Suprapubic skin (tissue), 4 donors: ENCODE data around the gene ORAI1. TPM values are rescaled to one million over a fixed set of nuclear protein-coding genes. Genes with fewer than 3 reads are reported as not detected.
"Not testable (repeated sequence)": the region's sequence is repeated elsewhere in the genome, so short reads cannot be mapped to it uniquely, and the experiment has no call there.

Experiments
- DNase-seq, 2 donors: peaks; one replicate each; pipeline ENCODE4 v3.0.0-alpha.2; 2019; ENCODE audit warnings: low spot score in 2 of 2
- H3K27ac ChIP-seq: fragments of 200-600 bp; sonication (generic); one replicate; pipeline ENCODE4 v1.5.1; 2019
- H3K27me3 ChIP-seq: fragments of 200-600 bp; sonication (generic); one replicate; pipeline ENCODE4 v1.5.1; 2019
- H3K36me3 ChIP-seq: fragments of 200-600 bp; sonication (generic); one replicate; pipeline ENCODE4 v1.5.1; 2019
- H3K4me1 ChIP-seq: fragments of 200-600 bp; sonication (generic); one replicate; pipeline ENCODE4 v1.5.1; 2019
- H3K4me3 ChIP-seq: fragments of 200-600 bp; sonication (generic); one replicate; pipeline ENCODE4 v1.5.1; 2019; ENCODE audit warnings: mild to moderate bottlenecking
- H3K9me3 ChIP-seq: fragments of 200-600 bp; sonication (generic); one replicate; pipeline ENCODE4 v1.5.1; 2019
- EP300 ChIP-seq: sonication (generic); formaldehyde crosslinking; IDR thresholded peaks from one replicate; pipeline ENCODE4 v1.6.1; 2017; ENCODE audit warnings: antibody characterized with exemption
- POLR2A ChIP-seq, 2 donors: fragments of 450-650 bp; IDR thresholded peaks; one replicate each; pipeline ENCODE4 v1.6.1; 2017; ENCODE audit warnings: antibody characterized with exemption in 2 of 2, mild to moderate bottlenecking in 2 of 2, moderate library complexity in 2 of 2
- POLR2AphosphoS5 ChIP-seq, 3 donors: sonication (generic); formaldehyde crosslinking; IDR thresholded peaks; one replicate each; pipeline ENCODE4 v1.6.1; 2017; ENCODE audit warnings: antibody characterized with exemption in 3 of 3
- WGBS: methylation state at CpG from one replicate; pipeline ENCODE4 v1.1.5; 2018; 5-methylcytosine and 5-hydroxymethylcytosine counted together
- total RNA-seq, 4 donors: library from RNA; depleted of rRNA; stranded (reverse); fragments of >200 nt; gene quantifications; one replicate each; pipeline ENCODE4 v1.1.0, GENCODE V29; 2016
- TF ChIP-seq, protein P1 (sequence below), 2 donors: fragments of 200-600 bp in 1 of 2; fragments of 450-650 bp in 1 of 2; sonication (generic) in 1 of 2; IDR thresholded peaks; one replicate each; pipeline ENCODE4 v1.5.1; 2016 to 2019; ENCODE audit warnings: antibody characterized with exemption in 2 of 2, mild to moderate bottlenecking in 1 of 2, moderate library complexity in 1 of 2

ORAI1 gene
- total RNA-seq, 4 donors from 2014 or later: 56.5 to 81.4 (median 71.4) TPM

- 48% methylated on average over 5 of the region's 5 CpGs for WGBS
- TF ChIP-seq POLR2AphosphoS5 (IDR thresholded peaks at IDR 0.05) (no peak), EP300 (no peak), POLR2A (IDR thresholded peaks at IDR 0.05) (no peak)
- TF ChIP-seq, protein P1, sequence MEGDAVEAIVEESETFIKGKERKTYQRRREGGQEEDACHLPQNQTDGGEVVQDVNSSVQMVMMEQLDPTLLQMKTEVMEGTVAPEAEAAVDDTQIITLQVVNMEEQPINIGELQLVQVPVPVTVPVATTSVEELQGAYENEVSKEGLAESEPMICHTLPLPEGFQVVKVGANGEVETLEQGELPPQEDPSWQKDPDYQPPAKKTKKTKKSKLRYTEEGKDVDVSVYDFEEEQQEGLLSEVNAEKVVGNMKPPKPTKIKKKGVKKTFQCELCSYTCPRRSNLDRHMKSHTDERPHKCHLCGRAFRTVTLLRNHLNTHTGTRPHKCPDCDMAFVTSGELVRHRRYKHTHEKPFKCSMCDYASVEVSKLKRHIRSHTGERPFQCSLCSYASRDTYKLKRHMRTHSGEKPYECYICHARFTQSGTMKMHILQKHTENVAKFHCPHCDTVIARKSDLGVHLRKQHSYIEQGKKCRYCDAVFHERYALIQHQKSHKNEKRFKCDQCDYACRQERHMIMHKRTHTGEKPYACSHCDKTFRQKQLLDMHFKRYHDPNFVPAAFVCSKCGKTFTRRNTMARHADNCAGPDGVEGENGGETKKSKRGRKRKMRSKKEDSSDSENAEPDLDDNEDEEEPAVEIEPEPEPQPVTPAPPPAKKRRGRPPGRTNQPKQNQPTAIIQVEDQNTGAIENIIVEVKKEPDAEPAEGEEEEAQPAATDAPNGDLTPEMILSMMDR (IDR thresholded peaks at IDR 0.05): no peak
- Histone ChIP-seq H3K4me1 (peaks cover 72% of the 10 kb centered on the region), H3K27ac (peak overlapping the region; percentile 94), H3K4me3 (peak overlapping the region; percentile 75), H3K27me3 (no peaks in the 10 kb centered on the region), H3K9me3 (no peaks in the 10 kb centered on the region), H3K36me3 (no peaks in the 10 kb centered on the region)
- no peak for DNase-seq
Observed at GRCh38 chr12:121628536-121628935, 2.2 kb downstream of the ORAI1 start.

GRCh38 chr12:121630791-121631355 is 4.5 kb downstream of the ORAI1 start:
- TF ChIP-seq, protein P1 (IDR thresholded peaks at IDR 0.05): no peak
- TF ChIP-seq POLR2AphosphoS5 (IDR thresholded peaks at IDR 0.05): no peak
- no peak for TF ChIP-seq EP300
- no peak for TF ChIP-seq POLR2A (IDR thresholded peaks at IDR 0.05)
- peaks cover 71% of the 10 kb centered on the region for H3K4me1 ChIP-seq
- no peak for DNase-seq
- H3K4me3 ChIP-seq: no peak overlapping the region
- H3K9me3 ChIP-seq: no peaks in the 10 kb centered on the region
- H3K27ac ChIP-seq: no peak overlapping the region
- 59% methylated on average over 7 of the region's 7 CpGs for WGBS
- H3K36me3 ChIP-seq: no peaks in the 10 kb centered on the region
- no peaks in the 10 kb centered on the region for H3K27me3 ChIP-seq

DNA sequence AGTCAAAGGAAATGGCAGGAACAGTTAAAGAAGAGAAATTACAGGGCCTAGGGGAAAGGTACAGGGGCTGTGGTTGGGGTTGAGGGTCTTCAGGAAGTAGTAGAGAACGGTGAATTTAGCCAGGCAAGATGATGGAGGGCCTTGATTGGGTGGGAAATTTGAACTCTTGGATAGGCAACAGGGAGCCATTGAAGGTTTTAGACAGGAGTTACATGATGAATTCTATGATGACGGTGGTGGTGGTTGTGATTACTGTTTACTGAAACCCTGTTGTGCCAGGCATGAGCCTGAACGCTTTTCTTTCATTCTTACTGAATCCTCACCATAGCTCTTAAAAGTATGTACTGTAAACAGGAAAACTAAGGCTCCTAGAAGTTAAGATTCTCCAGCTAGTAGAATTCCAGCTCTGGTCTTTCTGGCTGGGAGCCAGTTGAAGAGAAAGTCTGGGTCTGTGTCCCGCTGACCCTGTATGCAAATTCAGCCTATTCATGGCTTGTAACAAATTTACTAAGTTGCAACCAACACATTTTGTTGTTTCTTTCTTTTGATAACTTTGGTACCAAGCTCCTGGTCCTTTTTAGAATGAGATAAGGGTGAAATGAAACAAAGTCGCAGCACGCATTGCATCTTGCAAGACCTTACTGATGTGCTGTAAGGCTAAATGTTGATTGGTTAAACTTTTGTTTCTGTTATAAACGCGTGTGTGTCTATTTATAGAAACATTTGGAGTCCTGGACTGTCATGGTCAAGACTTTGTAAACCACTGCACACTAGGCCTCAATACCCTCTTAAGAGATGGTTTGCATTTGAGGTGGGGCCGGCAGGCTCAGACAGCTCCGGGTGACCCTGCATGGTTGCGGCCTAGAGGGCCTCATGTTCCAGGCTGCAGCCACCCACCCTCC is 6.0 kb downstream of the ORAI1 start:
- no peak overlapping the region for H3K4me3 ChIP-seq
- H3K4me1 ChIP-seq: peaks cover 74% of the 10 kb centered on the region
- H3K36me3 ChIP-seq: no peaks in the 10 kb centered on the region
- 67% methylated on average over 11 of the region's 11 CpGs for WGBS
- DNase-seq: no peak
- TF ChIP-seq EP300 (no peak), POLR2A (IDR thresholded peaks at IDR 0.05) (no peak), POLR2AphosphoS5 (IDR thresholded peaks at IDR 0.05) (no peak)
- TF ChIP-seq, protein P1 (IDR thresholded peaks at IDR 0.05): no peak
- H3K27ac ChIP-seq: peak overlapping the region; percentile 60
- H3K9me3 ChIP-seq: no peaks in the 10 kb centered on the region
- no peaks in the 10 kb centered on the region for H3K27me3 ChIP-seq

- WGBS: 78% methylated on average over 6 of the region's 11 CpGs
Observed at GRCh38 chr12:121633833-121634196, 7.5 kb downstream of the ORAI1 start.

GRCh38 chr12:121634836-121635235 is 8.5 kb downstream of the ORAI1 start:
- H3K4me1 ChIP-seq: peaks cover 52% of the 10 kb centered on the region
- H3K4me3 ChIP-seq: no peak overlapping the region
- H3K27me3 ChIP-seq: no peaks in the 10 kb centered on the region
- H3K27ac ChIP-seq: peak overlapping the region; percentile 82
- no peak for DNase-seq
- no peaks in the 10 kb centered on the region for H3K36me3 ChIP-seq
- WGBS: 63% methylated on average over 8 of the region's 13 CpGs
- H3K9me3 ChIP-seq: no peaks in the 10 kb centered on the region
- TF ChIP-seq EP300: no peak
- no peak for TF ChIP-seq POLR2AphosphoS5 (IDR thresholded peaks at IDR 0.05)
- TF ChIP-seq, protein P1 (IDR thresholded peaks at IDR 0.05): no peak
- TF ChIP-seq POLR2A (IDR thresholded peaks at IDR 0.05): no peak

More at GRCh38 chr12:121633833-121634196, 7.5 kb downstream of the ORAI1 start:
- Histone ChIP-seq H3K4me1 (peaks cover 62% of the 10 kb centered on the region), H3K27ac (peak overlapping the region; percentile 59)
- not testable (repeated sequence) for H3K9me3 ChIP-seq, DNase-seq, H3K27me3 ChIP-seq, H3K36me3 ChIP-seq, H3K4me3 ChIP-seq
